ENCODE results near the gene WBP4.
"Not testable (repeated sequence)": the region's sequence is repeated elsewhere in the genome, so short reads cannot be mapped to it uniquely, and the experiment has no call there.

WBP4 gene

GRCh38 chr13:41085961-41086585, 24.8 kb downstream of the WBP4 start:
- no peak for DNase-seq

DNA sequence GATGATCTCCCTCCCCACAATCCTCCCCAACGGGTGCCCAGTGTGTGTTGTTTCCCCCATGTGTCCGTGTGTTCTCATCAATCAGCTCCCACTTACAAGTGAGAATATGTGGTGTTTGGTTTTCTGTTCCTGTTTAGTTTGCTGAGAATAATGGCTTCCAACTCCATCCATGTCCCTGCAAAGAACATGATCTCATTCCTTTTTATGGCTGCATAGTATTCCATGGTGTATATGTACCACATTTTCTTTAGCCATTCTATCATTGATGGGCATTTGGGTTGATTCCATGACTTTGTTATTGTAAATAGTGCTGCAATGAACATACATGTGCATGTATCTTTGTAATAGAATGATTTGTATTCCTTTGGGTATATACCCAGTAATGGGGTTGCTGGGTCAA, 34.4 kb downstream of the WBP4 start:
- not testable (repeated sequence) for DNase-seq

DNA sequence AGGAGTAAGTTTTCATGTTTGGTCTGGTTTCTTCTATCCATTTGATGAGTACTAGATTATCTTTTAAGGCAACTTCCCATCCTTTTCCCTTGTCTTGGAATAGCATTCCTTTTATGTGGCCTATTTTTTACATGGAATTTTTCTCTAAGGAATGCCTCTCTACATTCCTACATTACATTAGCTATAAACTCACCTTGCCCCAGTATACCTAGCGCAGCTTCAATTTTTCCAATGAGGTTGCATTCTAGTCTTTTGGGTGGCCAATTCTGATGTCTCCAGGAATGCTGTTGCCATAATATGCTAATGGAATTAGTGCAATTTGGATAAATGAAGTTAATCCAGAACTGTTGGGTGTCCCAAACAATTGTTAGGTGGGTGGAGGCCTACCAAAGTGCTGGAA, 37.5 kb downstream of the WBP4 start:
- no peak for DNase-seq

- no peak for DNase-seq
Observed at GRCh38 chr13:41099986-41100385, 38.7 kb downstream of the WBP4 start.

DNA sequence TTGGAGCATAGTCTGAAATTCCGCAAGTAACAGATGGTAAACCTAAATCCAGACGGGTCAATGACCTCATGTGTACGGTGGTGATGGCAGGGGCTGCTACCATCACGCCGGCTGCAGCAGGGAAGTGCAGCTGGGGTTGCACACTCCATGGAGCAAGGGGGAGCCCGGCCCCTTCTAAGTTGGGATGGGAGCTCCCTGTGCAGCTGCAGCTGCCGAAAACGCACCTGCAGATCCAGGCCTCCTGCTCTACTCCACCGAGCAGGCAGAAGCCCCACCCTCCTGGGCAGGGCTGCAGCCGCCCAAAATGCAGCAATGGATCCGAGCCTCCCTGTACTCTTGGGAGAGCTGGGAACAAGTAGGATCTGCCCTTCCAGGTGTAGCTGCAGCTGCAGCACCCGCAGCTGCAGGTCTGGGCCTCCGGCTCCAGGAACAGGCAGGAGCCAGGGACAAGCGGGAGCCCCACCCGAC, 45.8 kb downstream of the WBP4 start:
- DNase-seq = no peak

DNA sequence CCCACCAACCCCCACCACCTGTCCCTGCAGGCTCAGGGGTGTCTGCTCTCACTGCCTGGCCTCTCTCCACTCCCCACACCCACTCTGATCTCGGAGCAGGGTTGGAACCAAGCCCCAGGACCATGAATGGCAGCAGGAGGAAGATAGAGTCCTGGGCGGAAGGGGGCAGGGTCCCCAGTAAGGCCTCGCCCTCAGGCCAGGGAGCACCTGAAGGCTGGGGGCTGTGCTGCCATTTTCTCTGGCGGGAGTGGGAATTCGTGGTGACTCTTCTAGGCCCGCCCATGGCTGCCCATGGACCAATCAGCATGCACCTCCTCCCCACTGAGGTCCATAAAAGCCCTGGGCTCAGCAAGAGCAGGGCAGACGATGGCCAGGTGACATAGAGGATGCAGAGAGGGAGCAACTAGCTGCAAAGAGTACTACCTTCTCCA, 46.3 kb downstream of the WBP4 start:
- no peak for DNase-seq

DNA sequence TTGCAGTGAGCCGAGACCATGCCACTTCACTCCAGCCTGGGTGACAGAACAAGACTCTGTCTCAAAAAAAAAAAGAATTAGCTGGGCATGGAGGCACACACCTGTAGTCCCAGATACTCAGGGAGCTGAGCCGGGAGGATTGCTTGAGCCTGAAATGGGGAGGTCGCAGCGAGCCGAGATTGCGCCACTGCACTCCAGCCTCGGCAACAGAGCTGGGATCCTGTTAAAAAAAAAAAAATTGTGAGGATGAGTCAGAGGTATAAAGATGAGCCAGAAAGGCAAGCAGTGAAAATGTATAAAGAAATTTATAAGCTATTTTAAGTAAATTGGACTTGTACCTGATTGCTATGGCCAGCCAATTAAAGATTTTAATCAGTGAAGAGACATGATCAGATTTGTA, 50.1 kb downstream of the WBP4 start:
- DNase-seq = no peak

- DNase-seq = no peak
Observed at GRCh38 chr13:41117869-41118268, 56.6 kb downstream of the WBP4 start.

GRCh38 chr13:41122838-41123237, 61.5 kb downstream of the WBP4 start:
- no peak for DNase-seq

GRCh38 chr13:41127701-41128100, 66.4 kb downstream of the WBP4 start:
- no peak for DNase-seq

GRCh38 chr13:41130356-41130755, 69.0 kb downstream of the WBP4 start:
- no peak for DNase-seq

- not testable (repeated sequence) for DNase-seq
Observed at GRCh38 chr13:41131189-41131588, 69.9 kb downstream of the WBP4 start.

GRCh38 chr13:41131660-41132511, 70.6 kb downstream of the WBP4 start:
- DNase-seq = not testable (repeated sequence)

DNA sequence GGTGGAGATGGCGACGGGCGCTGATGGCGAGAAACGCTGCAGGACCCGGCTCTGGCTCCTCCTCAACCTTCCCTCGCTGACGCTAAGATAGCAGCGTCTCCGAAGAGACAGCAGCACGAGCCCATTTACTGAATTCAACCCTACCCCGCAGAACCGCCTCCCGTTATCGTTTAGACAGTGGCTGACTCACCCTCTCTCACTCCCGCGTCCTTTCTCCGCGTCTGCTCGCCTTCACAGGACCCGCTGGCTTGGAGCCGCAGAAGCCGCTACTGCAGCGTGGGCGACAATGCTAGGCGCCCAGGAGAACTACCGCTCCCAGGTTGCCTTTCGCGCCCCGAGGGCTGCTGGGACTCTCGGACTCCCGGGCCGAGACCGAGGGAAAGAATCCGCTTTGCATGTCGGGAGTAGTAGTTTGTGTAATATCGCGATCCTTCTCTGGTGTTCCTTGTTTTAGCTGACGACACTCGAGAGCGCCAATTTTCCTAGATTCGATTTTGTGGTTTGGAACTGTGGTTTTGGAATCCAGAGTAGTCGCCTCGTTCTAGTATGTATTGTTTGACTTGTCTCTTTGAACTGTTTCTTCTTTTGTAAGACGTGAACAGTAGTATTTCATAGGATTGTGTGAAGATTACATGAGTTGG, 71.3 kb downstream of the WBP4 start, which contains the start of gene KBTBD6:
KBTBD6 (minus strand) TSS at position 291 of the 641 bp plus-strand sequence. CDS start 291 bp downstream, outside the sequence.
- DNase-seq = peak; percentile 55 to 98
